OCI-LY7 (cell line): ENCODE measurements around the gene RNF213.

Source experiments
- CTCF ChIP-seq: fragments of 200-600 bp; sonication (generic); conservative IDR thresholded peaks from 2 replicates; pipeline ENCODE4 v1.5.1; 2014; ENCODE audit warnings: mild to moderate bottlenecking, antibody characterized with exemption, low read length, moderate library complexity, mixed read lengths
- EZH2phosphoT487 ChIP-seq: fragments of 200-600 bp; sonication (generic); IDR thresholded peaks from 2 replicates; pipeline ENCODE4 v1.6.1; 2018; ENCODE audit warnings: low read depth, borderline replicate concordance, mild to moderate bottlenecking, mixed run types, antibody characterized with exemption, low read length, moderate library complexity, mixed read lengths

GRCh38 chr17:80294653-80295052 lies 34.0 kb downstream of the RNF213 start:
- no peak for TF ChIP-seq CTCF
- TF ChIP-seq EZH2phosphoT487 = no peak
